ENCODE measurements around the gene ABHD17A.

- TF ChIP-seq CTCF (IDR thresholded peaks at IDR 0.05) (no peak), POLR2A (IDR thresholded peaks at IDR 0.05) (no peak), POLR2AphosphoS5 (IDR thresholded peaks at IDR 0.05; ENCODE audit: insufficient read depth in 1 of 2, low read depth in 1 of 2) (no peak)
Measured at GRCh38 chr19:1854542-1855039, 30.7 kb downstream of the ABHD17A start.
